ENCODE results near the gene CEP192. TPM values are rescaled to one million over a fixed set of nuclear protein-coding genes. Genes with fewer than 3 reads are reported as not detected.
A peak's percentile ranks its signal among the peaks of the same experiment; 100 is the strongest.

CEP192 gene
- total RNA-seq, 1 donor from 2014 or later, result 17.4 TPM

DNA sequence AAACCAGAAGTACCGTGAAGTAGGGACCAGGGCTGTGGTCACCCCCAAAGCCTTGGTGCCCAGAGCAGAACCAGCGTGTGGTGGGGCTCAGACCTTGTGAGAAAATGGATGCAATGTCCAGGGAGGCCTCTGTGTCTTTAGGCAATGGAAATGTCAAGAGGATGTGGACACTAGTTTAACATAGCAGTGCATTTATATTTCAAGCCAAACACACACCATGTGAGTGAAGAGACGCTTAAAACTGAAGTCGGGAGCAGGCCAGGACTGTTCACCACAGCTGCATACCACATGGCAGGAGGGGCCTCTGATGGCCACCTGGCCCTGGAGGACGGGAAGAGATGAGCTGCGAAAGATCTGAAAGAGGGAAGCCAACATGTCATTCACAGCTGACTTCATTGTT lies 140.1 kb downstream of the CEP192 start:
- DNase-seq (ENCODE audit: low read depth), result no peak
- H3K4me3 ChIP-seq (ENCODE audit: low read depth, low read length), result no peak overlapping the region
- TF ChIP-seq, protein P1, sequence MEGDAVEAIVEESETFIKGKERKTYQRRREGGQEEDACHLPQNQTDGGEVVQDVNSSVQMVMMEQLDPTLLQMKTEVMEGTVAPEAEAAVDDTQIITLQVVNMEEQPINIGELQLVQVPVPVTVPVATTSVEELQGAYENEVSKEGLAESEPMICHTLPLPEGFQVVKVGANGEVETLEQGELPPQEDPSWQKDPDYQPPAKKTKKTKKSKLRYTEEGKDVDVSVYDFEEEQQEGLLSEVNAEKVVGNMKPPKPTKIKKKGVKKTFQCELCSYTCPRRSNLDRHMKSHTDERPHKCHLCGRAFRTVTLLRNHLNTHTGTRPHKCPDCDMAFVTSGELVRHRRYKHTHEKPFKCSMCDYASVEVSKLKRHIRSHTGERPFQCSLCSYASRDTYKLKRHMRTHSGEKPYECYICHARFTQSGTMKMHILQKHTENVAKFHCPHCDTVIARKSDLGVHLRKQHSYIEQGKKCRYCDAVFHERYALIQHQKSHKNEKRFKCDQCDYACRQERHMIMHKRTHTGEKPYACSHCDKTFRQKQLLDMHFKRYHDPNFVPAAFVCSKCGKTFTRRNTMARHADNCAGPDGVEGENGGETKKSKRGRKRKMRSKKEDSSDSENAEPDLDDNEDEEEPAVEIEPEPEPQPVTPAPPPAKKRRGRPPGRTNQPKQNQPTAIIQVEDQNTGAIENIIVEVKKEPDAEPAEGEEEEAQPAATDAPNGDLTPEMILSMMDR (conservative IDR thresholded peaks at IDR 0.05; ENCODE audit: low read depth, low read length), result no peak

DNA sequence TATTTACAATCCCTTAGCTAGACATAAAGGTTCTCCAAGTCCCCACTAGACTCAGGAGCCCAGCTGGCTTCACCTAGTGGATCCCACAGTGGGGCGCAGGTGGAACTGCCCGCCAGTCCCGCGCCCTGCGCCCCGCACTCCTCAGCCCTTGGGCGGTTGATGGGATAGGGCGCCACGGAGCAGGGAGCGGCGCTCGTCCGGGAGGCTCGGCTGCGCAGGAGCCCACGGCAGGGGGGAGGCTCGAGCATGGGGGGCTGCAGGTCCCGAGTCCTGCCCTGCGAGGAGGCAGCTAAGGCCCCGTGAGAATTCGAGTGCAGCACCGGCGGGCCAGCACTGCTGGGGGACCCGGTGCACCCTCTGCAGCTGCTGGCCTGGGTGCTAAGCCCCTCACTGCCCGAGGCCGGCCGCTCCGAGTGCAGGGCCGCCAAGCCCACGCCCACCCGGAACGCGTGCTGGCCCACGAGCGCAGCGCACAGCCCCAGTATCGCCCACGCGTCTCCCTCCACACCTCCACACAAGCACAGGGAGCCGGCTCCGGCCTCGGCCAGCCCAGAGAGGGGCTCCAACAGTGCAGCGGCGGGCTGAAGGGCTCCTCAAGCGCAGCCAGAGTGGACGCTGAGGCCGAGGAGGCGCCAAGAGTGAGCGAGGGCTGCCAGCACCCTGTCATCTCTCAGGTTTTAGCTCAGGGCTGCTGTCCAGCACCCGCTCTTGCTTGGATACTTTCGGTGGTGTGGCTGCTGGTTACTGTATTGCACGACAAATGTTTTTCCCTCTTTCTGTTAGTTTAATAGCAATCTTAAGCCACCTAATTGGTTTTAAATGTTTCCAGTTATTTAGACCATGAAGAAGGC lies 143.6 kb downstream of the CEP192 start:
- DNase-seq (ENCODE audit: low read depth), result no peak
- H3K4me3 ChIP-seq (ENCODE audit: low read depth, low read length), result no peak overlapping the region
- TF ChIP-seq, protein P1 (conservative IDR thresholded peaks at IDR 0.05; ENCODE audit: low read depth, low read length), result no peak

DNA sequence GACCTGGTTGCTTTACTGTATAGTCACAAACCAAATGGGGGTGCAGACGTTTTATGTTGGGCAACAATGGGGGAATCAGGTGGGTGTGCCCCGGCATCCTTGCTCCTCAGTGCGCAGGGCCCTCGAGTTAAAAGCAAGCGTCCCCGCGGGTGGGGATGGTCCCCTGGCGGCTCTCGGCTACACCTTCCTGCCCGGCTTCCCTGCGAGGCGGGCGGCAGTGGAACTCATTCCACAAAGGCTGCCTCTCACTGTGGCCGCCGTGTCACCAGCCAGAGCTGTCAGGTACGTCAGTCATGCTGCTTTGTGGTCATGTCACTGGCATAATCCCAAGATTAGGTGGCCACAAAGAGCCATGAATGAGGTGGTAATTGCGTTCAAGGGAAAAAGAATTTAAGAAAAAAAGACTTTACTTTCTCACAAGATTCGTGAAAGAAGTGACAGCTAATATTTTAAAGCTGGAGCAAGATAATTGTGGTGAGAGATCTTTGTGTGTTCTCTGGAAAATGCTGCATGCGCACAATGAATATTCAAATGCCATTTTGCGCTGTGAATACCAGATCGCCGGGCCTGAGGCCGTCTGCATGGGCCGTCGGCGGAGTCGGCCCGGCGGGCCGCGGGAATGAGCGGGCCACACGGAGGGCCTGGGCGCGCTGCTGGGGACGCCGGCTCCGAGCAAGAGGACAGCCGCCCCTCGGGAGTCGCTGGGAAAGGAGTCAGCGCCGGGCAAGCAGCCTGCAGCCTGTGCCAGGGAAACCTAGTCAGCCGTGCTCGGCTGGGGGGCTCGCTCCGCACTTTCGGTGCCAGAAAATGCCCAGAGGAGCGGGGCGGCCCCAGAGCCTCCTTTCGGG lies 145.1 kb downstream of the CEP192 start:
- H3K4me3 ChIP-seq (ENCODE audit: low read depth, low read length), result peak overlapping the region; percentile 52
- DNase-seq (ENCODE audit: low read depth), result no peak
- TF ChIP-seq, protein P1 (conservative IDR thresholded peaks at IDR 0.05; ENCODE audit: low read depth, low read length), result no peak

DNA sequence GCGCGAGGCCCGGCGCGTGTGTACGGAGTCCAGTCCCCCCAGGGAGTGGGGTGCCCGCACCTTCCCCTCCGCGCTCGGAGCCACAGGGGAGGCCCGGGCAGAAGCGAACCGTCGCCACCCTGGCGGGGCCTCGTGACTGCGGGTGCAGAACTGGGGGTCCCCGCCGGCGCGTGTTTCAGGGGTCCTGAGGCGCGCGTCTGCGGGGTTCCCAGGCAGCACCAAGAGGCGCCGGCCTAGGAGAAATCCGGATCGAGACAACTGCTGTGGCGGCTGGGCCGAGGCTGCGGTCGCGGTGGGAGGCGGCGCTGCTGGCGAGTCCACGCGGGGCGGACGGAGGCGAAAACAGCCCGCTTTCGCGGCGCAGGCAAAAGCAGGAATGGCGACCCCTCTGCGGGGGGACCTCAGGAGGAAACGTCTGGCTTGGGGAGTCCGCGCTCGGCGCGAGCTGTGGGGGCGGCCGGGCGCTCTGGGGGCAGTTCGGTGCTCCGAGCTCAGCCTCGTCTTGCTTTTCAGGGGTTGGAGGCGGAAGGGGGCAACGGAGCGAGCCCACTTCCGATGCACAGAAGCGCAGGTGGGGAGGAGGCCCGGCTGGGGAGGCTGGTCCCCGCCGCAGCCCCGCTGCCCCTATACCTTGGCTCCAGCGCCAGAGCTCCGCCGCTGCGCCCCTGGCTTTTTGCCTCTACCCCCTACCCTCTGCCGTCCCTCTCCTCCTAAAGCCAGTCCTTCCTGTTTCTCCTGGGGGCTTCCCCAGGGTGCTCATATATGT lies 145.9 kb downstream of the CEP192 start:
- DNase-seq (ENCODE audit: low read depth), result no peak
- TF ChIP-seq, protein P1 (conservative IDR thresholded peaks at IDR 0.05; ENCODE audit: low read depth, low read length), result no peak
- peak overlapping the region; percentile 52 for H3K4me3 ChIP-seq (ENCODE audit: low read depth, low read length)

DNA sequence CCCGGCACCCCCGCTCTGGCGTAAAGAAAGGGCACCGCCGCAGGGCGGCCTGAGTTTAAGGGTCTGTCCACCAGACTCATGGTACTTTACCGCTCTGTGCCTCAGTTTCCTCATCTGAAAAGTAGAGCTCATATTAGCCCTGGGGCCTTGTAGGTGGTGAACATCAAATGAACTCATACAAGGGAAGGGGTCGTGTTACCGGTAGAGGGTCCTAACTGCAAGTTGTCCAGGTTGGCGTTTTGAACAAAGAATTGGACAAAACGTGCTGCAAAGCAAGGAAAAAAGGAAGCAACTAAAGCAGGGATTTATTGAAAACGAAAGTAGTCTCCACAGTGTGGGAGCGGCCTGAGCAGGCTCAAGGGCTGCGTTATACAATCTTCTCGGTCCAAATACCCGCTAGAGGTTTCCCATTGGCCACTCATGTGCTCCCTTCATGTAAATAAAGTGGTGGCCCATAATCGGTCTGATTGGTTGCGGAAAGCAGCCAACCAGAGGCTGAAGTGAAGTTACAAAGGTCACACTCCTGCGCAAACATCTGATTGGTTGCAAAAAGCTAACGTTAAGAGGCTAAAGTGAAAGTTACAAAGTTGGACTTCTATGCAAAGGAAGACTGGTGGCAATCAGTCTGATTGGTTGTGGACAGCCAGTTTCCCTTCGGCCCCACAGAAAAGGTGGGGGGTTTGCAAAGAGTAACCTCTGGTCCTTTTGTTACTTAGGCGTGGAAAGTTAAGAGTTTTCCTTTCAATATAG lies 146.7 kb downstream of the CEP192 start:
- TF ChIP-seq, protein P1 (conservative IDR thresholded peaks at IDR 0.05; ENCODE audit: low read depth, low read length), result no peak
- no peak for DNase-seq (ENCODE audit: low read depth)
- H3K4me3 ChIP-seq (ENCODE audit: low read depth, low read length), result peak overlapping the region; percentile 52
